Suprapubic skin (tissue), 3 donors: ENCODE data around the gene ALDH1A1.

ENCODE experiments used
- EP300 ChIP-seq: sonication (generic); formaldehyde crosslinking; IDR thresholded peaks from one replicate; pipeline ENCODE4 v1.6.1; 2017; ENCODE audit warnings: antibody characterized with exemption
- TF ChIP-seq, protein P1 (sequence below), 2 donors: fragments of 200-600 bp in 1 of 2; fragments of 450-650 bp in 1 of 2; sonication (generic) in 1 of 2; IDR thresholded peaks; one replicate each; pipeline ENCODE4 v1.5.1; 2016 to 2019; ENCODE audit warnings: antibody characterized with exemption in 2 of 2, mild to moderate bottlenecking in 1 of 2, moderate library complexity in 1 of 2

DNA sequence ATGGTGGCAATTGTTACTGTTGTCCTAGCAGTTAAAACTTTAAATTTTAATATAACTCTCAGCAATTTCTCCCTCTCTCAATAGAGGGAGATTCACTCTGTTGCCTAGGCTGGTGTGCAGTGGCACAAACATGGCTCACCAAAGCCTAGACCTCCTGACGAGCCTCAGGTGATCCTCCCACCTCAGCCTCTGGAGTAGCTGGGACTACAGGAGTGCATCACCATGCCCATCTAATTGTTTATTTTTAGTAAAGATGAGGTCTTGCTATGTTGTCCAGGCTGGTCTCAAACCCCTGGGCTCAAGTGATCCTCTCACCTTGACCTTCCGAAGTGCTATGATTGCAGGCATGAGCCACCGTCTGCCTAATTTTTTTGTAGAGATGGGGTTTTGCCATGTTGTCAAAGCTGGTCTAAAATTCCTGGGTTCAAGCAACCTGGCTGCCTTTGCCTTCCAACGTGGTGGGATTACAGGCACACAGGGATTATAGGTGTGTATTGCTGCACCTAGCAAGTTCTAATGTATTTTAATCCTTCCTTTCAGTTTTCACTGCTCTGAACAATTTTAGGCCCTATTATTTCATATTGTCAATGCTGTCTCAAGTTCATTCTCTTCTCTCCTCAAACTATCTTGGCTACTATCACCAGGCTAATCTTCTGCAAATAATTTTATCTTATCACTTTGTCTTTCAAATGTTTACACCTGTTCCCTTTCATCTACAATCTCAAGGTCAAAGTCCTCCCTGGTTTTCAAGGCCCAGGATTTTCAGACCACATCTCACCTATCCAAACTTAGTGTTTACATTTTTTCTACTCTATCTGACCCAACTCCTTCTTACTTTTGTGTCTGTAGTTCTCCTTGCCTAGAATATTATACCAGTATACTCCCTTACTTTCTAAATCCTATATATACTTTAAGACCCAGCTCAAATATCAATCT, 18.9 kb downstream of the ALDH1A1 start:
- TF ChIP-seq, protein P1, sequence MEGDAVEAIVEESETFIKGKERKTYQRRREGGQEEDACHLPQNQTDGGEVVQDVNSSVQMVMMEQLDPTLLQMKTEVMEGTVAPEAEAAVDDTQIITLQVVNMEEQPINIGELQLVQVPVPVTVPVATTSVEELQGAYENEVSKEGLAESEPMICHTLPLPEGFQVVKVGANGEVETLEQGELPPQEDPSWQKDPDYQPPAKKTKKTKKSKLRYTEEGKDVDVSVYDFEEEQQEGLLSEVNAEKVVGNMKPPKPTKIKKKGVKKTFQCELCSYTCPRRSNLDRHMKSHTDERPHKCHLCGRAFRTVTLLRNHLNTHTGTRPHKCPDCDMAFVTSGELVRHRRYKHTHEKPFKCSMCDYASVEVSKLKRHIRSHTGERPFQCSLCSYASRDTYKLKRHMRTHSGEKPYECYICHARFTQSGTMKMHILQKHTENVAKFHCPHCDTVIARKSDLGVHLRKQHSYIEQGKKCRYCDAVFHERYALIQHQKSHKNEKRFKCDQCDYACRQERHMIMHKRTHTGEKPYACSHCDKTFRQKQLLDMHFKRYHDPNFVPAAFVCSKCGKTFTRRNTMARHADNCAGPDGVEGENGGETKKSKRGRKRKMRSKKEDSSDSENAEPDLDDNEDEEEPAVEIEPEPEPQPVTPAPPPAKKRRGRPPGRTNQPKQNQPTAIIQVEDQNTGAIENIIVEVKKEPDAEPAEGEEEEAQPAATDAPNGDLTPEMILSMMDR (IDR thresholded peaks at IDR 0.05): no peak
- no peak for TF ChIP-seq EP300
